MCF 10A (cell line): ENCODE data around the gene TCAP. TPM values are rescaled to one million over a fixed set of nuclear protein-coding genes. Genes with fewer than 3 reads are reported as not detected.

Experiments
- BruUV-seq: library from RNA; stranded (reverse); fragments of 400-500 nt; replicated peaks from 2 replicates; lab custom pipeline; 2021; lab: Mats Ljungman, UMichigan
- CTCF ChIA-PET: fragments of 300-600 bp; sonication (Branson Sonifier 250); formaldehyde crosslinking; extraction: SDS; loops from one replicate; lab custom pipeline; 2021; ENCODE audit warnings: antibody characterized with exemption, inconsistent platforms; lab: Yijun Ruan, JAX
- POLR2A ChIA-PET: fragments of 300-600, 350-650 bp; sonication (Branson Sonifier 250); formaldehyde crosslinking; extraction: SDS; loops from one replicate; lab custom pipeline; 2020; ENCODE audit warnings: antibody characterized with exemption, inconsistent platforms; lab: Yijun Ruan, JAX
- DNase-seq: peaks from one replicate; pipeline ENCODE4 v3.0.0-alpha.2; 2018; ENCODE audit not compliant: unreplicated experiment
- H3K27ac Mint-ChIP-seq: one replicate; pipeline ENCODE4 v1.8.0; 2022; ENCODE audit warnings: mild to moderate bottlenecking, low read depth, mixed read lengths; ENCODE audit not compliant: unreplicated experiment
- H3K27me3 Mint-ChIP-seq: one replicate; pipeline ENCODE4 v1.8.0; 2022; ENCODE audit warnings: mixed read lengths; ENCODE audit not compliant: insufficient read depth, unreplicated experiment
- H3K36me3 Mint-ChIP-seq: one replicate; pipeline ENCODE4 v1.8.0; 2022; ENCODE audit warnings: mild to moderate bottlenecking, moderate library complexity, mixed read lengths; ENCODE audit not compliant: insufficient read depth, unreplicated experiment
- H3K4me1 Mint-ChIP-seq: one replicate; pipeline ENCODE4 v1.8.0; 2022; ENCODE audit warnings: mixed read lengths; ENCODE audit not compliant: insufficient read depth, unreplicated experiment
- H3K4me3 Mint-ChIP-seq: one replicate; pipeline ENCODE4 v1.8.0; 2022; ENCODE audit warnings: mild to moderate bottlenecking, moderate library complexity, mixed read lengths; ENCODE audit not compliant: unreplicated experiment
- H3K9me3 Mint-ChIP-seq: one replicate; pipeline ENCODE4 v1.8.0; 2022; ENCODE audit warnings: mixed read lengths; ENCODE audit not compliant: unreplicated experiment
- CTCF ChIP-seq: fragments of 200-600 bp; IDR thresholded peaks from one replicate; pipeline ENCODE4 v1.8.0; 2022; ENCODE audit warnings: antibody characterized with exemption, mild to moderate bottlenecking; ENCODE audit not compliant: unreplicated experiment
- intact Hi-C: fragments of 100-400 bp; cut with micrococcal nuclease; formaldehyde crosslinking; loops from 2 replicates; pipeline ENCODE4 v1.14.1; 2022
- total RNA-seq: library from RNA; stranded (reverse); gene quantifications from 2 replicates; pipeline ENCODE4 v1.2.3, GENCODE V29; 2022

Gene TCAP
- total RNA-seq, 1 experiment from 2014 or later = 0.37 TPM

- ChIA-PET POLR2A (no interaction called here), CTCF (interaction anchor here (0.7 to 1.6 kb wide), 3 partner anchors 20 to 42 kb away, joined by 3 to 5 read pairs (median 4); no protein-coding TSS in a partner anchor)
- intact Hi-C loops = no loop called here
These were observed 9.7 kb downstream of the TCAP start for GRCh38 chr17:39674702-39675389.

DNA sequence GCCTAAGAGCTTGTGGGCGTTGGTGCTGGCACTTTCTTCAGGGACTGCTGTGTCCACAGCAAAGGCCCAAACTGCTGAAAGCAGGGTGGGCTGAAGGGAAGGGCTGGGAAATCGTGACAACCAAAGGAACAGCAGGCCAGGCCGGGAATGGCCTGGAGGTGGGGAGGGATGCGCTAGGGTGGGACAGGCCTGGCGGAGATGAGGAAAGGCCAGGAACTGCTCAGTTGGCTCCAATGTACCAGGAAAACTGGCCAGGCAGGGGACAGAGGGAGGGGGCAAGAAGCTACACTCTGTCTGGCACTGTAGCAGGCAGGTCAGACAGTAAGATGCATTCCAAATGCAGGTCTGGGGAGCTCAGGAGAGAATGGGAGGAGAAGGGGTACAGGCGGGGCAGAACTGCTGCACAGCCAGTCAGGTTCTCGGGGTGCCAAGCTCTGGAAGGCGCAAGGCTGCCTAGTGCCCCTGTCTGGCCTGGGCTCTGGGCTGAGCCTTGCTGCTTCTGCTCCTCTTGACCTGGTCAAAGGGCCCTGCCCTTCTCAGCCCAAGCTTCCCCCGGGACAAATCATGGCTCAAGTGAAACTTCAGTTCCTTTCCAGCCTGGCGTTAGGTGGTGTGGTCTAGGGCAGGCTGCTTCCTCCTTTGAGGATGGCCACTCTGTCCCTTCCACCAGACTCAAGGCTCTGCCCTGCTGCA lies 10.4 kb downstream of the TCAP start:
- POLR2A ChIA-PET = no interaction called here
- CTCF ChIA-PET = interaction anchor here (1.0 to 1.6 kb wide), 2 partner anchors 21 to 42 kb away, joined by 4 to 5 read pairs; no protein-coding TSS in a partner anchor
- Mint-ChIP-seq H3K4me3 (no peak overlapping the region), H3K9me3 (no peaks in the 10 kb centered on the region), H3K36me3 (peaks cover 4% of the 10 kb centered on the region), H3K4me1 (peaks cover 4% of the 10 kb centered on the region), H3K27me3 (peaks cover 6% of the 10 kb centered on the region), H3K27ac (no peak overlapping the region)
- intact Hi-C loops = no loop called here
- no TSS peak for BruUV-seq
- no peak for TF ChIP-seq CTCF
- DNase-seq = no peak

More at GRCh38 chr17:39674702-39675389, 9.7 kb downstream of the TCAP start:
- no peak overlapping the region for H3K27ac Mint-ChIP-seq
- no peak for DNase-seq
- H3K4me1 Mint-ChIP-seq = peaks cover 4% of the 10 kb centered on the region
- TF ChIP-seq CTCF = no peak
- BruUV-seq = no TSS peak
- H3K4me3 Mint-ChIP-seq = no peak overlapping the region
- H3K36me3 Mint-ChIP-seq = peaks cover 7% of the 10 kb centered on the region
- H3K9me3 Mint-ChIP-seq = no peaks in the 10 kb centered on the region
- peaks cover 11% of the 10 kb centered on the region for H3K27me3 Mint-ChIP-seq

DNA sequence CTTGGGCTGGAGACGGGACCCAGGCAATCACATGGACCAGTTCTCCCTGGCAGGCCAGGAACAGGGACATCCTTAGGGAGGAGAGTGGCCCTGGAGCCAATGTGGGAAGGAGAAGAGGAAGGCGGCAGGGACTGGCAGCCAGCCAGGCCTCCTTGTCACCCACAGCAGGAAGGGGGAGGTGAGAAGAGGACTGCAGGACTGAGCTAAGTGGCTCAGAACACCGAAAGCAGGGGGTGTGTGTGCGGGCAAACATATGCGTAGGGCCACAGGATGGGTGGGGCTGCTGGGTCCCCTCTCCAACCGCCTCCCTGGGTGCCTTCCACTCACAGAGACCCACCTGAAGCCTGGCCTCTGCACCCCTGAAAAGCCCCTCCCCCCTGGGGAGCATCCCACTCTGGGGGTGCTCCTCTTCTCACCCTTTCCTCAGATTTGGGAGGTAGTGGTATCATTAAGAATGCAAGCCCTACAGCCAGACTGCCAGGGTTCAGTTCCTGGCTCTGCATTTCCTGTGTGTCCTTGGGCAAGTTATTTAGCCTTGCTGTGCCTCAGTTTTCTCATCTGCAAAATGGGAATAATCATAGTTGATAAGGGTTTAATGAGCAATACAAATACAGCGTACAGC lies 11.2 kb downstream of the TCAP start:
- Mint-ChIP-seq H3K36me3 (no peaks in the 10 kb centered on the region), H3K27ac (no peak overlapping the region), H3K4me1 (peaks cover 4% of the 10 kb centered on the region), H3K9me3 (no peaks in the 10 kb centered on the region), H3K4me3 (no peak overlapping the region), H3K27me3 (no peaks in the 10 kb centered on the region)
- BruUV-seq = no TSS peak
- TF ChIP-seq CTCF = no peak
- CTCF ChIA-PET = interaction anchor here (1.6 kb wide), 1 partner anchor 22 kb away, joined by 5 read pairs; no protein-coding TSS in a partner anchor
- no peak for DNase-seq
- POLR2A ChIA-PET = no interaction called here
- intact Hi-C loops = no loop called here

- H3K4me3 Mint-ChIP-seq = no peak overlapping the region
- no peaks in the 10 kb centered on the region for H3K9me3 Mint-ChIP-seq
- POLR2A ChIA-PET = no interaction called here
- CTCF ChIA-PET = interaction anchor here (0.9 to 1.0 kb wide), 2 partner anchors 13 to 22 kb away, joined by 3 read pairs; no protein-coding TSS in a partner anchor
- intact Hi-C loops = no loop called here
- H3K27ac Mint-ChIP-seq = no peak overlapping the region
- peaks cover 4% of the 10 kb centered on the region for H3K4me1 Mint-ChIP-seq
- BruUV-seq = no TSS peak
- DNase-seq = no peak
- no peak for TF ChIP-seq CTCF
- no peaks in the 10 kb centered on the region for H3K27me3 Mint-ChIP-seq
- no peaks in the 10 kb centered on the region for H3K36me3 Mint-ChIP-seq
These were observed 11.9 kb downstream of the TCAP start for GRCh38 chr17:39677072-39677471.
